Inflammatory macrophage treated with lipopolysaccharide for 1 hour (primary cell): ENCODE data around the gene SRSF12.

ENCODE experiments used
- DNase-seq, 2 donors: peaks; one replicate each; pipeline ENCODE4 v3.0.0-alpha.2; 2020 to 2022

The SRSF12 gene

DNA sequence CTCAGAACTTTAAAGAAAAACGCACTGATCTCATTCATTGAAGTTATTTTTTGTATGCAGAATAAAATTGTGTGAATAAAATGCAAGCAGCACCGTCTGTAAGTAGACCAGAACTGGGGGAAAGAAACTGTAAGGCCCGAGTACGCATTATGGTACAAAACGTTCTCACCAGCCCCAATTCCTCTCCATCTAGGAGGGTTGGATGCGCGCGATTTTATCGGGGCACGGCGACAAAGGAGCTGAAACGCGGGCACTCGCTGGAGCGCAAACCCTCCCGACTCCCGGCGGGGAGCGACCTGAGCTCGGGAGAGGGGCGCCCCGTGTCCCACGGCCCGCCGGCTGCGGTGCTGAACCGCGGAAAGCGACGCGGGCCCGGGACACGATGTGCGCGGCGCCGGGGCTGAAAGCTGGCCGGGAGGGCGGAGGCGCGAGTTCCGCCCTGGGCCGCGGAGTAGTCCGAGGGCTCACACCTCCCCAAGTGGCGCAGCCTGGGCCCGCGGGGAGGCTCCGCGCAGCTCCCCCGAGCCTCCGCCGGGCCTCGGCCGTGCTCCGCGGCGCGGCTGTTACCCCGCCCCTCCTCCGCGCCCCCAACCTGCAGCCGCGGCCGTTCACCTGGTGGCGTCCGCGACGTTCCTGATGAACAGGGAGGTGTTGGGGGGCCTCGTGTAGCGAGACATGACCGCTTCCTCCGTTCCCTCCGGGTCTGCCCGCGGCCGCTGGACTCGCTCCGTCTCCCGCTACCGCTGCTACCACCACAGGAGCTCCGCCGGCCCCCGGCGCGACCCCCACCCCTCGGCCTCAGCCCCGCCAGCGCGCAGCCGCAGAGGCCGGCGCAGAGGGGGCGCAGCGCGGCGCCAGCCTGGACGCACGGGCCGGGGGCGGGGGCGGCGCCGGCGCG lies at the start of gene SRSF12:
Gene SRSF12, minus strand, starts transcription at position 861 of the 898 bp plus-strand sequence. Its CDS starts 184 bp downstream, at position 677.
- DNase-seq, result peak; percentile 41 to 47

DNA sequence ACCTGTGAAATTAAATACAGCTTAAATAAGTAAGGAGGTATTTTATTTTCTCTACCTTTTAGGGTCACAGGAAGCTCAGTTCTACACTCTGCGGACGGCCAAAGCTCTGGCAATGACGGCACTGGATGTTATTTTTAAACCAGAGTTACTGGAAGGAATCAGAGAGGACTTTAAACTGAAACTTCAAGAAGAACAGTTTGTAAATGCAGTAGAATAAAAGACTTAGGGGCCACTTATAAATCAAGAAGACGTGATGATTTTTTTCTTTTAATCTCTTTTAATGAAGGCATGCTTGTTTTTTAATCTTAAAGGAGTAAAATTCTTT lies 44.1 kb upstream of the SRSF12 start:
- no peak for DNase-seq

DNA sequence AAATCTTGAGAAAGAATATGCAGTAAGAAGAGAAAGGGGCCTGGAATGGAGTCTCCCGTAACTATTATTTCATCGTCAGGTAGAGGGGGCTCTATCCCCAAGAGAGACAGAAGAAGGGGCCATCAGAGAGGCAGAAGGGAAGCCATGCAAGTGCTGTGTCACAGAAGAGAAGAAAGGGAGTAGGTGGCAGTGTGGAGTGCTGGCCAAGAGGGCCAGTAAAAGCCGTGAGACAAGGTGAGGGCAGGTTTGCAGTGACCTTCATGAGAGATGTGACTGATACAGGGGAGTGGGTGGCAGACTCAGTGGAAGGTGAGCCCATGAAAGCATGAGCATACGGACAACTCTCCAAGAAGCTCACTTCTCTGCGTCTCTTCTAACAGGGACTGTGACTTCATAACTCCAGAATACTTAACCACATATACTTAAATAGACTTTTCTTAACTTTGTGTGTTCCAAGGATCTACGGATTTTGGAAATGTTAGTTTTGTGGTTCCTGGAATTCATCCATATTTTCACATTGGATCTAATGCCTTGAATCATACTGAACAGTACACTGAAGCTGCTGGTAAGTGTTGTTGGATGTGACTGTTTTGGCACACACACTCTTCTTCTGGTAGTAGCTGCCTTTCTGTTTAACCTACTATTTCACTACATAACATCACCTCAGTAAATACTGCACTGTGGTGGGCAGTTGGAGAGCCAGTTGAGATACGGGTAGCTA lies 43.6 kb upstream of the SRSF12 start:
- DNase-seq, result no peak

DNA sequence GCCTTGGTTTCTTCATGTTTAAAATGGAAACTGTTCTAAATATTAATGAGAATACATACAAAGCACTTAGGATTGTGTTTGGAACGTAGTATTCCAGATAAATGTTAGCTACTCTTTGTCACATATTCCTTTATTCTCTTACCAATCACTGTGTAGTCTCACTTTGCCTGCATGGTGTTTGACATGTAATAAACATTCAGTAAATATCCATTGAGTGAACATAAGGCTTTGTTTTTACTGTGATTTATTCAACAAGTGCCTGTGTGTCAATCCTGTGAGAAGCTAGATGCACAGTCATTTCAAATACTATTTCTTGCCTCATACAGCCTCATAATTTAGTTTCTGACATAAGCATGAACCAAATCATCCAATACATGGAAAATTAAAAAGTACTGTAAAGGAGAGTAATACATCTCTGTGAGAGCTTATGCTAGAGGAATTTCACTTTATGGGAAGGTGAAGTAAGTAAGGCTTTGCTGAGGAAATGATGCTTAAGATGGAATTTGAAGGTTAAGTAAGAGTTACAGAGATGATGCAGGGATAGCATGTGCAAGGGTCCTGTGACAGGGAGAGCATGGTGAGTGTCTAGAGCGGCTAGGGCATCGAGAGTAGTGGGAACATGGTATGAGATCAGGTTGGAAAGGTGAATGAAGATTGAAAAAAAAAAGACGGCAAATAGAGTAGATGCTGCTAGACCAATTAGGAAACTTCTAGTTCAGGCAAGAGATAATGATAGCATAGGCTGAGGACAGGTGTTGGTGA lies 42.6 kb upstream of the SRSF12 start:
- no peak for DNase-seq

DNA sequence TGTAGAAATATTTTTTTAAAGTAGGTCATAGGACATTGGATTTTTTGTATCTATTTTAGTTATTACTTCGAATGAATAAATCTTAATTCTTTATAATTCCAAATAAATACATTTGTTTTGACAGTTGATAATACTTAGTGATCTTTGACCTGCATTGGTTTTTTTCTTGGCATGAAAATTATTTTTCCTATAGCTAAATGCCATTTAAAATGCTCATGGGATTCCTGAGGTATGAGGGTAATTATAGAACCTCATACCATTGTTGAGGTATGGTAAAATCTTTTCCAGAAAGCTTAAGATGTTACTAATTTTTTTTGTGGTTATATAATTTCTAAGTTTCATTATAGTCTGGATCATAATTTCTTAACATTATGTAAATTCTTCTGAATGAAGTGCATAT lies 36.3 kb upstream of the SRSF12 start:
- DNase-seq, result no peak

DNA sequence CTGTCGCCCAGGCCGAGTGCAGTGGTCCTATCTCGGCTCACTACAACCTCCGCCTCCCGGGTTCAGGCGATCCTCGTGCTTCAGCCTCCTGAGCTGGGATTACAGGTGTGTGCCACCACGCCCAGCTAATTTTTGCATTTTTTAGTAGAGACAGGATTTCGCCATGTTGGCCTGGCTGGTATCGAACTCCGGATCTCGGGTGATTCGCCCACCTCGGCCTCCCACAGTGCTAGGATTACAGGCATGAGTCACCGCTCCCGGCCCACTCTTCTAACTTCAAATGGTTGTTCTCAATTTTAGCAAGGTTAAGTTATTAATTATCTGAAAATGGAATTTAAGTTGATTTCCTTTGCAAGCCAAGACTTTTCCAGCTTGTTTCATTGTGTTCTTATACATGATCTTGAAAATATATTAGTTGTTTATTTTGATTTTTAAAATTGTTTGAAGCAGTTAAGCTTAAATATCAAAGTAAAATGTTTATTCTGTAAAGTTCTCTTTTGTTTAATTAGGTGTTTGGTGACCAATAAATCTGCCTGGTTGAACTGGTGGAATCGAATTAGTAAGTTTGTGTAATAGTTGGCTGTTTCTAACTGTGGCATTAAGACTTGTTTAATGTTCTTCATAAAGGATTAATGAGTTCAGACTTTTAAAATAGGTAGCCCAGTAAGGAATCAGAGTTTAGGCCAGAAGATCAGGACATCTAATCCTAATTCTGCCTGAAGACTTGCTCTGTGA lies 30.3 kb upstream of the SRSF12 start:
- peak in 1 of 2 donors; percentile 4 for DNase-seq

DNA sequence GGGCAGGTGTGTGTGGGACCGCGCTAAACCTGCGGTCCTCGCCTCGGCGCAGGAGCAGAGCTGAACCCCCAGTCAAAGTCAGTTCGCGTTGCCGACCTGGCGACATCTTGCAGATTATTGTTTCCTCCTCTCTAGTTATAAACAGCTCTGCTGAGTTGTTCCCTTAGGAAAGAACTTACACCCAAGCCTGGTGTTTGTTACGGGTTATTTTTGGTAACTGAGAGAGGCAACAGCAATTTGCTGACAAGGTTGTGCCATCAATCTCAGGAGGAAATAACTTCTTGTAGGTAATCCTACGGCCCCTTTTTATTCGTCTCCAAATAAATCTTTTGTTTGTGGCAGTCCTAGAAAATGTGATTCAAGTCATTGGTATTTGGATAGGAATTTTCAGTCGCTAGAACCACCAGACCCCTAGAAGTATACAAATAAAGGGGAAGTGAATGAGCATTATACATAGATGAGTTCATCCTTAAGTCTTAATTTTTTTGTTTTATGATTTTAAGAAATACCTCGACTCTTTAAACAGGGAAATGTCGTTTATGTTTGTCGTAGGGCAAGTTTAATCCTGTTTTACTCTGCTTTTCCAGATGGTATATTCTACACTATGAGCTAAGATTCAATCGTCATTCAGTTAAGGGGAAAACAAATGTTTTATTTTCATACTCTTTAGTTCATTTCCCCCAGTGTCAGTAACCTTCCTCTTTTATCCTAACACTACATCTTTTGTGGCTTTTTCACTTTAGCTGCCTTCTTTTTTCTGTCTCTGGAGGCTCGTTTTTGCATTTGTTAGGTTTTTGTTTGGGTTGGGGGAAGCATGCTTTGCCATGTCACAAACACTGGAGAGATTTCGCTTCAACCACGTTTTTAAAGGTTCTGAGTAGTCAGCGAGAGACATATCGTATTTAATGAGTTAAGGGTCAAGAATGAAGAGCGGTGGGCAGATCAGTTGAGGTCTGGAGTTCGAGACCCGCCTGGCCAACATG lies 29.1 kb upstream of the SRSF12 start:
- peak; percentile 16 to 17 for DNase-seq

DNA sequence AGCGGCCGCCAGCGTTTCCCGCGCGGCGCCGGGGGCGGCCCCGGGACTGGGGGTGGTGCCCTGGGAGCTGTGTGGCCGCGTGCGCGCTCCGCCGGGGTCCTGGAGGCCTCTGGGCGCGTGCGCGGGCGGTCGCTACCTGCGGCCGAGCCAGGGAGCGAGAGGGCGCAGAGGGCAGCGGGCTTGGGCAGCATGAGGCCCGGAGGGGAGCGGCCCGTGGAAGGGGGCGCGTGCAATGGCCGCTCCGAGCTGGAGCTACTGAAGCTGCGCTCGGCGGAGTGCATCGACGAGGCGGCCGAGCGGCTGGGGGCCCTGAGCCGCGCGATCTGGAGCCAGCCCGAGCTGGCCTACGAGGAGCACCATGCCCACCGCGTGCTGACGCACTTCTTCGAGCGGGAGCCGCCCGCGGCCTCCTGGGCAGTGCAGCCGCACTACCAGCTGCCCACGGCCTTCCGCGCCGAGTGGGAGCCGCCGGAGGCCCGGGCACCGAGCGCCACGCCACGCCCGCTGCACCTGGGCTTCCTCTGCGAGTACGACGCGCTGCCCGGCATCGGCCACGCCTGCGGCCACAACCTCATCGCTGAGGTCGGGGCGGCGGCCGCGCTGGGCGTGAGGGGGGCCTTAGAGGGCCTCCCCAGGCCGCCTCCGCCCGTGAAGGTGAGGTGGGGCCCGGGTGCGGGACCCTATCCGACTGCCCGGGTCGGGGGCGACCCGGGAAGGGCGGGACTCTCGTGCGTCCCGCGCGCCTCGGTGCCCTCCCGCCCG lies 28.3 kb upstream of the SRSF12 start, which contains the start of gene PM20D2:
Gene PM20D2, plus strand, starts transcription at position 100 of the 762 bp plus-strand sequence. Its CDS starts 90 bp downstream, at position 190.
- DNase-seq, result peak; percentile 19 to 27

DNA sequence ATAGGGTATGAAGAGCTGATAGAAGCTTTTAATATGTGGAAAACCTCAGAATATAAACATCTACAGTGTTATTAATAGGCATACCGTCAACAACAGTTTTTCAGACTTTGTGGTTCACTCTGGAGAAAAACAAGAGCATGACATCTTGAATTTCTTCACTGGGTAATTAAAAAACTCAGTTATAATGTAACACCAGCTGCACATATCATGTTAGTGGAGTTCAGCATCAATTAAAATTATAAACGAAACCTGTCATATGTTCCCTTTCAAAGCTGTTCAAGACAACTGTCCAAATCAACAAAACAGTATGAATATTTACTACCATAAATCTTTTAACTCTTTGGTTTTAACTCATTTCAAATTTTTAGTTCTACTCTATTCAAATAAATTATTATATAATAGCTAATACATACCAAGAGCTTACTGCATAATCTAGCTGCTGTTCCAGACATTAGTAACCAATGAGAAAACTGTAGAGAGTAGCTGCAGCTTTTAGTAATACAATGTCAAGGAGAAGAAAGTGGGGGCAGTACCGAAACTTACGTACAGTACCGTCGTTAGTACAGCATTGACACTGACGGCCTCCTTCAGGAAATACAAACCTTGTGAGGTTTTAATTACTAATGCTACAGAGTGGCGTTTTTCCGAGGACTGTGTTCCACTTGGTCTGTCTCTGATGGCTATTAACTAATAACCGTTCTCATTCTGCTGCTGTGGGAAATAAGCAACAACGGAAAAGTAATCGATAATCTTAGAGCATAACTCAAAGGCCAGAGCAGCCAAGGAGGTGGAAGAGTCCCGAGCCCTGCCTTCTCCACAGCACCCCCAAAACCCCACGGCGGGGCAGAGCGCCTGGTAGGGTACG lies 27.5 kb upstream of the SRSF12 start:
- DNase-seq, result peak; percentile 30 to 32

DNA sequence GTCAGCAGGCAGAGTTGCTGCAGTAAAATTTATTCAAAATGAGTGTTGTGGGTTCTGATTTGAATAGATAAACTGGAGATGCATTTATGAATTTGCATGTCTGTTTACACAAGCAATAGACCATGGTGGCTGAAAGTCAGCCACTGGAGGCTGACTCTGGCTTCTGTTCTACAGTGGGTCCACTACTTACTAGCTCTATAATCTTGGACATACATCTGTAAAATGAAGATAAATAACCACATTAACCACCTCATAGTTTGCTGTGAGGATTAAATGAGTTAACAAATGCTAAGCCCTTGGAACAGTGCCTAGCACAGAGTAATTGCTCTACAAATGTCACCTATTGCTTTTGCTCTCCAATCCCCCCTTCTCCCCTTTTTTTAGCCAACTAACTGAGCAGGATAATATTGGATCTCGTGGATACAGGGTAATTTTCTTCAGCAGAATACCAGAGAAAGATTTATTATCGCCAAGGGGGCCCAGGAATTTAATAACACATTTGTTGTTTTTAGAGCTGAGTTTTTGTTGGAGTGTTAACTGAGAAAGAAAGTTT lies 26.6 kb upstream of the SRSF12 start:
- no peak for DNase-seq

DNA sequence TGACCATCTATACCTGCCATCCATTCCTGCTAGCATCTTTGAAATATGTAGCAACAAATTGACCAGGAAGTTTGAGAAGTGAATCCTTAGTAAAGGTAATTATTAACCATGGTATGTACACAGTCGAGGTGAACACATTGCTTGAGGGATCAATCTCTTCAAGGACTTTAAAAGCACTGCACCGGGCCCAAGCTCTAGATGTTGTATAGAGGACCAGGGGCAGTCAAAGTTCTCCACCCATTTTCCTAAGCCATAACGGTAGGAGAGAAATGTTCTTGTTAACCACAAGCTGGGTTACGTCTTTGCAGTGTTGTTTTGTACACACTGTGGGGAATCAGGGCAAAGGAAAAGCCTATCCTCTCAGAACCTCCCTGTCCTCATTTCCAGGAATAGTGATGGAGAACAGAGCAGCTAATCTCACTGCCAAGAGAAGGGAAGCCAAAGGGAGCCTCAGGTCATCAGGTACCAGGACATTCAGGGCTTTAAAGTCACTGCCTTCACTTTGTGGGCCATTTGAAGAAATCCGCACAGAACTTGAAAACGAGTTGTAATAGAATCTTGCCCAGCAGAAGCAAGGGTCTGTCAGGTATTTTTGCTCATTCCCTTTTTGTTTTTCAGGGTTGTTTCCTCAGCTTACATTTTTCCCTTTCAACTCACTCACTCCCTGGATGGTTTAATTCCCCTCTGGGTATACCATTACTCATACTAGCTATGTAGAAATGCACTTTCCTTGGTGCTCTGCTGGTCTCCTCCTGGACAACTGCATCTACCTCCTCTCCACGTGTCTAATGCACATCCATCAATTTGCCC lies 22.7 kb upstream of the SRSF12 start:
- no peak for DNase-seq

DNA sequence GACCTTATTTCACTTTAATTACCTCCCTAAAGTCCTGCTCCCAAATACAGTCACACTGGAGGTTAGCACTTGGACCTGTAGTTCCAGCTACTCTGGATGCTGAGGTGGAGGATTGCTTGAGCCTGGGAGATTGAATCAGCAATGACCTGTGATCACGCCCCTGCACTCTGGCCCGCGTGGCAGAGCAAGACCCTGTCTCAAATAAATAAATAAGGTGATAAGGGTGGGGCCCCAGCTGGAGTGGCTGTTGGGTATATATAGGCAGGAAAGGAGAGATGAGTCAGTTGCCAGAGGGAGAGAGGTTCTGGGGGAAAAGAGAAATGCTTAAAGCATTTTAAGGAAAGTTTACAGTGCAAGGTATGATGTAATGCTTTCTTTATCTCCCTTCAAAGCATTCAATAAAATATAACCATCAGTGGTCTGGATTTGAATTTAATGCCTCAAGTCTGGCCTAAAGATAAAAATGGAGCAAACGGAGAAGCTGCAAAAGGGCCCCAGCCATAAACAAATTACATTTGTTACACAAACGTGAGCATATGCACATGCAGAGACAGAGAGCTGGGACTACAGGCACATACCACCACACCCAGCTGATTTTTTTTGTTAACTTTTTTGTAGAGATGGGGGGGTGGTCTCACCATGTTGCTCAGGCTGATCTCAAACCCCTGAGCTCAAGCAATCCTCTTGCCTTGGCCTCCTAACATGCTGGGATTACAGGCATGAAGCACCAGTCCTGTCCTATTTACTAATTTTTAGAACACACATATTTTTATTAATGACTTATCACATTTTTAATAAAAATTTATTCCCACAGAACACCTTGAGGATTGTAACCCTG lies 21.9 kb upstream of the SRSF12 start:
- DNase-seq, result no peak

DNA sequence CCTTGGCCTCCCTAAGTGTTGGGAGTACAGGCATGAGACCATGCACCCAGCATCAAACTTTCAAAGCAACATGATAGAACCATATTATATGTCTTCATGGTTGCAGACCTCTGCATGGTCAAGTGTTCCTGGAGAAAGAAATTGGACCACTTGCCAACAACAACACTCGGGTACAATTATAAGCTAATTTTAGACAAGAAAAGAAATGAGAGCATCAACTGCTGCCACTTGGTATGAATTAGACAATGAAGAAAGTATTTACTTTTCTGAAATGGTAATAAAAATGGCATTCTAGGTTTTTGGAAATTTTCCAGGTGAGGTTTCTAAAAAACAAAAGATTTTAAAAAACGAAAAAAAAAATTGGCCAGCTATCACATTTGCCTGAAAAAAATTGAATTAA lies 20.3 kb upstream of the SRSF12 start:
- DNase-seq, result no peak

DNA sequence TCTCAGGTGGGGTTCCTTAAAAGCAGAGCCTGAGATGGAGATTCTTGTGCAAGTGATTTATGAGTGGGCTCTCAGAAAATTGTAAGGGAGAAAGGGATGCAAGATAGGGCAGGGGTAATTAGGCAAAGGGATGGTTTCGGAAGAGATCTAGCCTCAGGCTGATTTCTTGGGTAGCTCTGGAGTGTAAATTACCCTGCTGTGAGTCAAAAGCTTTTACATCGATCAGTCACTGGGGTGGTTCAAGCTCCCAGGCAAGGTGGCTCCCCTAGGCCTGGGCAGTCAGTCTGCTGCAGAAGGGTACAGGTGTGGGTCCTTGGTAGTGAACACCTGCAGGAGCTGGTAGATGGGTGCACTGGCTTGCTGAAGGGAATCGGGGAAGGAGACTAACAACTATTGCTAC lies 16.9 kb upstream of the SRSF12 start:
- no peak for DNase-seq

DNA sequence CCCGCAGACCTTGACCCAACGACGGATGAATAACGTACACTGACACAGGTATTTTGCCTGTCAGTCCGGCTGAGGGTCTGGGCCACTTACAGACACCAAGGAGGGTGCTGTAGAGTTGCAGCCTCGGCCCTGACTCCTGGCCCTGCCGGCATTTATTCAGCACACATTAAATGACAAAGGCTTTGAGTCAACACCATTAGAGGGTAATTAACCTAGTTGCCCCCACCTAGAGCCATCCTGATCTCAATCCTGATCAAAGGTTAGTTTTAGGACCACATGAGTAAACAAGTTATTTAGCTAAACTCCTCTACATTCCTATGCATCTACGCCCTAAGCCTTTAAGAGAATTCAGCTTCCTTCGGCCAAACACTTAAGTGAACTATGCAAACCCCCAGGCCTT lies 16.1 kb upstream of the SRSF12 start:
- DNase-seq, result no peak

DNA sequence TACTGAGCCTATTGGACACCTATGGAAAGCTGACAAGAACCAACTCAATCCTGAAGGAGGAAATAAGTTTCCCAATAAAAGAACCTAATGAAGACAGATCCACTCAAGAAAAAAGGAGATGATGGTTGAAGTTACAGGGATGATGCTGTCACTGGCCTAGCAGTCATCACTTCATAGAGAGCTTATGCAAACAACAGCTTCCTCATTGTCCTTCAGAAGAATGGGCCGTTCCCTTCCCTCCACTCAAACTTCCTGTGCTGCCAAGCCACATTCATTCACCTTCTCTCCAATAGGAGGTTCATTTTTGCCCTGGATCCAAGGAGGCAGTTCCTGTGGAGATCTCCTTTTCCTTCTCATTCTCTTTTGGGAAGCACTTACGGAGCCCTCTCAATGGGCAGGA lies 14.2 kb upstream of the SRSF12 start:
- peak; percentile 51 to 57 for DNase-seq

DNA sequence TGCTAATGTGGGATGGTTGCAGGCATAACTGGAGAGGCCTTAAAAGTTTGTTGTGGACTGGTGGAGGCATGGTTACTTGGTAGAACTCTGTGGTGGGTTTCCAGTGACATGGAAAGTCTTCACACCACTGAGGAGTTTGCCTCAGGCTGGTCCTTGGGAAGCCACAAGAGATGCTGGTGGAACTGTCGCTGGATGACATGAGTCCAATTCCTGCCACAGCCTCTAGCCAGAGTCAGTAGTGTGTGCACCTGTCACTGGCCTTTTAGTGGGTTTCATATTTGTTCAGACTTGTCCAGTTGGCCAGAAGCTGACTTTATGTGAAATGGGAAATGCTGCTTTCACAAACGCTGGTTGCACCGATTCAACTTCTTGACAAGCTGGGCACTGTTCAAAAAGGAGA lies 13.7 kb upstream of the SRSF12 start:
- no peak for DNase-seq
